B cell (primary cell): Measurements from ENCODE around the gene TMEM120B. TPM values are rescaled to one million over a fixed set of nuclear protein-coding genes. Genes with fewer than 3 reads are reported as not detected.

ENCODE experiments used
- ATAC-seq: fragments of 200-7000 bp; cut with Tn5 transposase; one replicate; pipeline ENCODE4 v1.10.0; 2021; ENCODE audit warnings: low read depth, mild to moderate bottlenecking, moderate number of reproducible peaks, moderate library complexity
- CTCF ChIA-PET: fragments of 350-600 bp; sonication (Branson Sonifier 250); formaldehyde crosslinking; loops from one replicate; lab custom pipeline; 2021; ENCODE audit warnings: antibody characterized with exemption, inconsistent platforms; lab: Charles Lee
- POLR2A ChIA-PET: fragments of 350-600 bp; sonication (Branson Sonifier 250); formaldehyde crosslinking; loops from one replicate; lab custom pipeline; 2021; ENCODE audit warnings: antibody characterized with exemption; lab: Charles Lee
- DNase-seq: peaks from one replicate; pipeline ENCODE4 v3.0.0; 2013
- H2AFZ ChIP-seq: 2 replicates; pipeline ENCODE4 v1.6.1; 2012; ENCODE audit warnings: mild to moderate bottlenecking, low read depth, low read length; ENCODE audit not compliant: insufficient read depth, poor library complexity, severe bottlenecking
- H3K27ac ChIP-seq, 2 donors: 1 replicate in 1 of 2; 2 replicates in 1 of 2; pipeline ENCODE4 v1.5.1; 2012 to 2013; ENCODE audit warnings: low read length in 2 of 2, mild to moderate bottlenecking in 2 of 2, moderate library complexity in 1 of 2
- H3K27me3 ChIP-seq, 4 experiments: fragments of 200-600 bp in 1 of 4; sonication (generic) in 1 of 4; replicated peaks in 1 of 4; 1 replicate in 2 of 4; 2 replicates in 2 of 4; pipeline versions ENCODE4 v1.6.1 to v1.7.0; 2013 to 2016; ENCODE audit warnings: low read length in 3 of 4, mild to moderate bottlenecking in 2 of 4, mixed read lengths in 1 of 4, moderate library complexity in 1 of 4; ENCODE audit not compliant: insufficient read depth in 4 of 4, control insufficient read depth in 3 of 4; ENCODE audit errors: control extremely low read depth in 1 of 4
- H3K36me3 ChIP-seq, 2 experiments: replicated peaks in 1 of 2; 1 replicate in 1 of 2; 2 replicates in 1 of 2; pipeline versions ENCODE4 v1.6.1 to v1.7.1; 2013; ENCODE audit warnings: low read length in 1 of 2; ENCODE audit not compliant: insufficient read depth in 2 of 2, control insufficient read depth in 1 of 2; ENCODE audit errors: control extremely low read depth in 1 of 2, extremely low read depth in 1 of 2
- H3K4me1 ChIP-seq, 2 donors: fragments of 200-600 bp in 1 of 2; sonication (generic) in 1 of 2; 1 replicate in 1 of 2; 2 replicates in 1 of 2; pipeline versions ENCODE4 v1.5.1 to v1.6.1; 2013 to 2017; ENCODE audit warnings: low read length in 2 of 2; ENCODE audit not compliant: control insufficient read depth in 2 of 2, insufficient read depth in 2 of 2
- H3K4me2 ChIP-seq: replicated peaks from 2 replicates; pipeline ENCODE3; 2012; ENCODE audit warnings: mild to moderate bottlenecking, low read depth, low read length; ENCODE audit not compliant: poor library complexity, severe bottlenecking
- H3K4me3 ChIP-seq, 5 experiments: fragments of 200-600 bp in 1 of 5; sonication (generic) in 1 of 5; 1 replicate in 3 of 5; 2 replicates in 2 of 5; pipeline versions ENCODE4 v1.5.1 to v1.7.0; 2011 to 2016; ENCODE audit warnings: low read length in 4 of 5, mild to moderate bottlenecking in 4 of 5, low read depth in 2 of 5, control low read depth in 1 of 5, moderate library complexity in 1 of 5; ENCODE audit not compliant: insufficient read depth in 1 of 5; ENCODE audit errors: control extremely low read depth in 1 of 5, extremely low read depth in 1 of 5
- H3K79me2 ChIP-seq: fragments of 200-600 bp; sonication (generic); one replicate; pipeline ENCODE4 v1.6.0; 2016; ENCODE audit warnings: low read length; ENCODE audit not compliant: control insufficient read depth, insufficient read depth
- H3K9ac ChIP-seq: fragments of 200-600 bp; sonication (generic); 2 replicates; pipeline ENCODE4 v1.6.1; 2017; ENCODE audit warnings: mild to moderate bottlenecking, low read length, moderate library complexity
- H3K9me3 ChIP-seq, 3 donors: one replicate each; pipeline versions ENCODE4 v1.6.1 to v1.7.1; 2013; ENCODE audit warnings: low read length in 2 of 3; ENCODE audit not compliant: control insufficient read depth in 2 of 3, insufficient read depth in 1 of 3; ENCODE audit errors: control extremely low read depth in 1 of 3
- H4K20me1 ChIP-seq: 2 replicates; pipeline ENCODE4 v1.6.0; 2012; ENCODE audit warnings: mild to moderate bottlenecking, low read length; ENCODE audit not compliant: insufficient read depth, control insufficient read depth, poor library complexity, severe bottlenecking
- H3K27ac Mint-ChIP-seq: one replicate; pipeline ENCODE4 v1.8.0; 2021; ENCODE audit warnings: mixed read lengths
- H3K27me3 Mint-ChIP-seq: one replicate; pipeline ENCODE4 v1.8.0; 2021; ENCODE audit warnings: mixed read lengths
- H3K4me1 Mint-ChIP-seq: one replicate; pipeline ENCODE4 v1.8.0; 2021; ENCODE audit warnings: mixed read lengths
- H3K4me3 Mint-ChIP-seq: one replicate; pipeline ENCODE4 v1.8.0; 2021; ENCODE audit warnings: mixed read lengths
- H3K9me3 Mint-ChIP-seq: one replicate; pipeline ENCODE4 v1.8.0; 2022; ENCODE audit warnings: mixed read lengths; ENCODE audit not compliant: insufficient read depth
- CTCF ChIP-seq: fragments of 200-600 bp; IDR thresholded peaks from one replicate; pipeline ENCODE4 v1.8.0; 2022; ENCODE audit warnings: antibody characterized with exemption, mild to moderate bottlenecking
- EZH2 ChIP-seq: IDR thresholded peaks from 2 replicates; pipeline ENCODE4 v1.6.1; 2012; ENCODE audit warnings: borderline replicate concordance, low read depth, mild to moderate bottlenecking, moderate library complexity, low read length; ENCODE audit not compliant: insufficient read depth, poor library complexity, severe bottlenecking
- whole genome bisulfite sequencing: methylation state at CpG from one replicate; pipeline ENCODE4 v1.1.5; 2013; ENCODE audit warnings: missing lambda C conversion rate; ENCODE audit not compliant: insufficient coverage; 5-methylcytosine and 5-hydroxymethylcytosine counted together
- intact Hi-C: fragments of 100-400 bp; cut with micrococcal nuclease; formaldehyde crosslinking; loops from one replicate; pipeline ENCODE4 v1.10.0; 2022
- polyA plus RNA-seq: library from polyadenylated mRNA; depleted of rRNA; stranded (reverse); fragments of >200 nt; gene quantifications from 2 replicates; pipeline ENCODE4 v1.2.3, GENCODE V29; 2012
- total RNA-seq, 2 donors: library from RNA; stranded (reverse); fragments of 120-200 nt in 1 of 2; gene quantifications; 1 replicate in 1 of 2; 2 replicates in 1 of 2; pipeline versions ENCODE4 v1.2.3 to v1.2.4, GENCODE V29; 2013 to 2022

The TMEM120B gene
- total and polyA plus RNA-seq, 2 donors (not counting 1 experiment from before 2014, with no cell fraction given): 9.2 to 9.7 TPM

GRCh38 chr12:121798787-121799155 lies 86.2 kb downstream of the TMEM120B start:
- Histone ChIP-seq H3K4me1 (peaks cover 19 to 45% of the 10 kb centered on the region in 2 donors), H3K4me2 (peak overlapping the region; percentile 94), H3K4me3 (no peak overlapping the region), H3K27me3 (no peaks in the 10 kb centered on the region), H3K9ac (no peak overlapping the region), H4K20me1 (peaks cover 32% of the 10 kb centered on the region), H3K79me2 (peaks cover 45% of the 10 kb centered on the region), H2AFZ (no peak overlapping the region), H3K27ac (peak overlapping the region in 1 of 2 donors; percentile 76), H3K36me3 (peaks cover 3 to 24% of the 10 kb centered on the region in 2 experiments), H3K9me3 (no peaks in the 10 kb centered on the region)
- H3K27ac Mint-ChIP-seq: peak overlapping the region; percentile 93
- peaks cover 47% of the 10 kb centered on the region for H3K4me1 Mint-ChIP-seq
- ChIA-PET CTCF (interaction anchor here (1.3 to 33.5 kb wide), 5 partner anchors 4 to 119 kb away, joined by 4 to 1947 read pairs (median 6); partner anchors contain the start of genes CFAP251, PSMD9, RHOF and SETD1B), POLR2A (interaction anchor here (1.1 to 2.5 kb wide), 3 partner anchors 8 to 17 kb away, joined by 3 to 19 read pairs (median 10); no protein-coding TSS in a partner anchor)
- TF ChIP-seq CTCF (no peak), EZH2 (no peak)
- H3K9me3 Mint-ChIP-seq: no peaks in the 10 kb centered on the region
- no peak for DNase-seq
- no peaks in the 10 kb centered on the region for H3K27me3 Mint-ChIP-seq
- no peak for ATAC-seq
- peak overlapping the region; percentile 88 for H3K4me3 Mint-ChIP-seq
- intact Hi-C loops: loop anchor here (10.0 kb wide), 1 partner anchor 226 kb away; the partner anchor contains the start of gene BCL7A
- WGBS: 91% methylated on average over 10 of the region's 10 CpGs

GRCh38 chr12:121799156-121799841 lies 86.7 kb downstream of the TMEM120B start:
- Mint-ChIP-seq H3K4me3 (peak overlapping the region; percentile 88), H3K27me3 (no peaks in the 10 kb centered on the region), H3K4me1 (peaks cover 45% of the 10 kb centered on the region), H3K9me3 (no peaks in the 10 kb centered on the region), H3K27ac (peak overlapping the region; percentile 93)
- peaks cover 32% of the 10 kb centered on the region for H4K20me1 ChIP-seq
- H3K27ac ChIP-seq: peak overlapping the region; percentile 71 to 91
- H3K9me3 ChIP-seq: no peaks in the 10 kb centered on the region
- 47% methylated on average over 16 of the region's 30 CpGs for WGBS
- H3K4me3 ChIP-seq: peak overlapping the region; percentile 6 to 89 (median 74)
- ChIA-PET CTCF (interaction anchor here (0.7 to 33.5 kb wide), 5 partner anchors 3 to 92 kb away, joined by 3 to 1947 read pairs (median 6); partner anchors contain the start of genes PSMD9, RHOF, SETD1B and TMEM120B), POLR2A (interaction anchor here (0.8 to 13.7 kb wide), 5 partner anchors 6 to 89 kb away, joined by 3 to 267 read pairs (median 10); partner anchors contain the start of genes PSMD9 and RHOF)
- ATAC-seq (no peak), DNase-seq (no peak)
- H3K9ac ChIP-seq: peak overlapping the region; percentile 81
- peaks cover 19 to 41% of the 10 kb centered on the region in 2 donors for H3K4me1 ChIP-seq
- peak overlapping the region; percentile 64 for H2AFZ ChIP-seq
- H3K79me2 ChIP-seq: peaks cover 42% of the 10 kb centered on the region
- H3K27me3 ChIP-seq: no peaks in the 10 kb centered on the region
- intact Hi-C loops: loop anchor here (10.0 kb wide), 1 partner anchor 226 kb away; the partner anchor contains the start of gene BCL7A
- H3K36me3 ChIP-seq: peaks cover 3 to 24% of the 10 kb centered on the region in 2 experiments
- H3K4me2 ChIP-seq: peak overlapping the region; percentile 94
- TF ChIP-seq CTCF (no peak), EZH2 (no peak)
